Measurements from ENCODE around the gene OPN5. TPM values are rescaled to one million over a fixed set of nuclear protein-coding genes. Genes with fewer than 3 reads are reported as not detected.

The OPN5 gene
- total RNA-seq, 4 donors from 2014 or later: not detected

GRCh38 chr6:47865206-47865605 is 83.4 kb downstream of the OPN5 start:
- H3K9me3 ChIP-seq: no peaks in the 10 kb centered on the region
- no peaks in the 10 kb centered on the region for H3K36me3 ChIP-seq
- H3K4me3 ChIP-seq: no peak overlapping the region

GRCh38 chr6:47875593-47875992 is 93.8 kb downstream of the OPN5 start:
- Histone ChIP-seq H3K27ac (no peak overlapping the region), H3K4me3 (no peak overlapping the region), H3K4me1 (no peaks in the 10 kb centered on the region), H3K9me3 (no peaks in the 10 kb centered on the region), H3K27me3 (no peaks in the 10 kb centered on the region), H3K36me3 (no peaks in the 10 kb centered on the region)
- TF ChIP-seq CTCF (IDR thresholded peaks at IDR 0.05): no peak
- no peak for TF ChIP-seq POLR2A (IDR thresholded peaks at IDR 0.05)
- DNase-seq: no peak

More at GRCh38 chr6:47865206-47865605, 83.4 kb downstream of the OPN5 start:
- no peak for DNase-seq
- TF ChIP-seq CTCF (IDR thresholded peaks at IDR 0.05) (no peak), POLR2A (IDR thresholded peaks at IDR 0.05) (no peak)
- H3K27me3 ChIP-seq: no peaks in the 10 kb centered on the region
- H3K4me1 ChIP-seq: no peaks in the 10 kb centered on the region
- H3K27ac ChIP-seq: no peak overlapping the region

Small RNAs within 50 kb of the gene (small RNA-seq; reads per million reads assigned to genes)
- gene RNU1-105P: 0 reads per million in 2 donors

Other genes with a start within 250 kb of the OPN5 start
- under 1 TPM in 3 of 4 donors, not detected in 1; 0.18 to 0.80 (median 0.57) TPM for gene ADGRF4, start 83.5 kb upstream of the OPN5 start, total RNA-seq